Stimulated activated CD8-positive, alpha-beta memory T cell treated with anti-CD3 and anti-CD28 coated beads, Interleukin-15, amount 100 ng/mL, for 4 hours (primary cell): ENCODE results near the gene MRPL2.
"Not testable (repeated sequence)": the region's sequence is repeated elsewhere in the genome, so short reads cannot be mapped to it uniquely, and the experiment has no call there.

Source experiments
- DNase-seq, 2 donors: peaks; one replicate each; pipeline ENCODE4 v3.0.0-alpha.2; 2020; ENCODE audit warnings: low read depth in 2 of 2

The MRPL2 gene

DNA sequence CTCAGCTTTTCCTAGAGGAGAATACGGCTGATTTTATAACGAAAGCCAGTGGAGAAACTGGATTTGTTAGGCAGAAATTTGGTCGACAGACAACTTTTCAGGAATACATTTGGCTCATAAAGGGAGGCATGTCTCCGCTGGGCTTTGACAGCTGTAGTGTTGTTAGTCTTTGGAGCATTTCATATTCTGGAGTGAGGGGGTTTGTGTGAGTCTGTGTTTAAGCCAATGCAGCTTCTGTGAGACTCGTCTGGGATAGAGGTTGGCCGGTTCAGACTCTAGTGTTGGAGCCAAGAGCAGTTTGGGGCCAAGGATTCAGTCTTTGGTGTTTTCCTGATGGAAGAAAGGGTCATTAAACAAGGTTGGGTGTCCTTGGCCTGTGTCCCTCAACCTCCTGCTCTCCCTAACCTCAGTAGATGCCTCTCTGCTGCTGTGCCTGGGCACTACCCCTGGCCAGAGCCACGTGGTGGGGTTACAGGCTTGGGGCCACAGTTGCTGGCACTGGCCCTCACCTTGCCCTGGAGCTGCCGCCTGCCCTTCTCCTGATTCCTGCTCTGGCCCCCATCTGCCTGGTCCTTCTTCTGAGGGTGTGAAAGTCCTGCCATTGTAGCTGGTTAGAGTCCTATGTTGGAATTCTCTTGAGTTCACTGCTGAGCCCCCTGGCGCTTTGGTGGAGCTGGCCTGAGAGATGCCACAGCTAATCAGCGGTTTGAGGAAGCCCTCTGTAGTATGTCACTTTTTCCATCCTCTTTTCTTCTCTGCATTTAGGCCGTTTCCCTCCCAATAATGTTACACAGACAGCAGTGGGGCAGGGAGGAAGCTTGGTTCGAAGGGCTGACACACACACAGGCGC lies 23.8 kb upstream of the MRPL2 start:
- DNase-seq, result no peak

DNA sequence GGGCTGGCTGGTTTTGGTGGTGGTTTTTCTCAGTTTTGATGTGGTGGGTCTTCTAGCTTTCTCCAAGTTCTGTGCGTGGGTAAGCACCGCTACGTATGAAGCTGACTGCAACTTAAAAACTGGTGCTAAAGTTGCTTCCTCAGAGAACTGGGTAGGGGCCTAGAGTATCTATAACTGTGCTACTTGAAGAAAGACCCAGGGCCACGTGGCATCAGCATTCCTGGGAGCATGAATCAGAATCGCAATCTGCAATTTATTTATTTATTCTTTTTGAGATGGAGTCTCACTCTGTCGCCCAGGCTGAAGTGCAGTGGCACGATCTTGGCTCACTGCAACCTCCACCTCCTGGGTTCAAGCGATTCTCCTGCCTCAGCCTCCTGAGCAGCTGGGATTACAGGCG lies 22.7 kb upstream of the MRPL2 start:
- not testable (repeated sequence) for DNase-seq

- no peak for DNase-seq
Observed at GRCh38 chr6:43081043-43081442, 21.8 kb upstream of the MRPL2 start.

DNA sequence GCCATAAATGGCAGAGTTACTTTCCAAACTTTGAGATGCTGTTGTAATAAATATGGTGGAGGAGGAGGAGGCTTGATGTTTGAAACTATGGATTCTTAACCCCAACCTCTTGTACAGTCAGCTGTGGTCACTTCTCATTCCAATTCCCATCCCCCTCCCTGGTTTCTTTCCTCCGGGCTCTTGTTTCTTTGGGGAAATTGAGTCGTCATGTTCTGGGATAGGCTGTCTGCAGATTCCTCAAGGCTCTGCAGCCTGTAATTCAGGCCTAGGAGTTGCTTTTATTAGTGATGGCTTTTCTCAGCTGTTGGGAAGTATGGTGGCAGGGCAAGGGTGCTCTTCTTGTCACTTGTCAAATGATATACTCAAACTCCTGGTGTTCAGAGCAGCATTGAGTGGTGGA lies 19.5 kb upstream of the MRPL2 start:
- DNase-seq, result no peak

- DNase-seq, result no peak
Observed at GRCh38 chr6:43077981-43078511, 18.8 kb upstream of the MRPL2 start.

GRCh38 chr6:43077333-43077809 lies 18.1 kb upstream of the MRPL2 start:
- no peak for DNase-seq

DNA sequence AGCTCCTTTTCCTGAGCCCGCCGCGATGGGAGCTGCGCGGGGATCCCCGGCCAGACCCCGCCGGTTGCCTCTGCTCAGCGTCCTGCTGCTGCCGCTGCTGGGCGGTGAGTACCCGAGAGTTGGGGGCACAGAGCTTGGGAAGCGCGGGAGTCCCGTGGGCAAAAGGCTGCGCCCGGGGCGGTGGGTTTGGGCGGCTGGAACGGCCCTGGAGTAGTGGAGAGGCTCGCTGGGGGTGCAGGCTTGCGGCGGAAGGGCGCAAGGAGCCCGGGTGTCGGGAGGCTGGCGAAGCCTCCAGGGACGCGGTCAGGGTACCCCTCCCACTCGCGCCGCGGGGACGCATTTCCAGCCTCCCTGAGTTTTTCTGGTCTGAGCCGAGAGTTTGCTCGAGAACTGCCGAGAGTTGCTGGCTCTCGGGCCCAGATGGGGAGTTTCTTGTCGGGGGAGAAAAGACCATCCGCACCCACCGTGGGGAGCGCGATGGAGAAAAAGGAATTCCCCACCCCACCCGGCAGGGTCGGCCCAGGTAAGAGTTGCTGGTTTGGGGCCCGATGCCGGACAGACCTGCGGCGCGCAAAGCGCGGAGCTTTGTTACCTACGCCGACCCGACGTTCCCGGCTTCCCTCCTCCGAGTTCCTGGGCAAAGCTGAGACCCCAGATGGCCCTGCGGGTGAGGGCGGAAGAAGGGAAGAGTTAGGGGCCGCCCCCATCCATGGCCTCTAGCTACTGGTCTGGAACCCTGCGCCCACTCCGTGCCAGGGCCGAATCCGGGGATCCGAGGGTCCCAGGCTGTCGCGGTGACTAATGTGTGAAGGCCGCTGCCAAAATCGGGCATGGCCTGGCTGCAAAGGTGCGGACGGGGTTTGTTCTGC lies 17.5 kb upstream of the MRPL2 start:
- no peak for DNase-seq

DNA sequence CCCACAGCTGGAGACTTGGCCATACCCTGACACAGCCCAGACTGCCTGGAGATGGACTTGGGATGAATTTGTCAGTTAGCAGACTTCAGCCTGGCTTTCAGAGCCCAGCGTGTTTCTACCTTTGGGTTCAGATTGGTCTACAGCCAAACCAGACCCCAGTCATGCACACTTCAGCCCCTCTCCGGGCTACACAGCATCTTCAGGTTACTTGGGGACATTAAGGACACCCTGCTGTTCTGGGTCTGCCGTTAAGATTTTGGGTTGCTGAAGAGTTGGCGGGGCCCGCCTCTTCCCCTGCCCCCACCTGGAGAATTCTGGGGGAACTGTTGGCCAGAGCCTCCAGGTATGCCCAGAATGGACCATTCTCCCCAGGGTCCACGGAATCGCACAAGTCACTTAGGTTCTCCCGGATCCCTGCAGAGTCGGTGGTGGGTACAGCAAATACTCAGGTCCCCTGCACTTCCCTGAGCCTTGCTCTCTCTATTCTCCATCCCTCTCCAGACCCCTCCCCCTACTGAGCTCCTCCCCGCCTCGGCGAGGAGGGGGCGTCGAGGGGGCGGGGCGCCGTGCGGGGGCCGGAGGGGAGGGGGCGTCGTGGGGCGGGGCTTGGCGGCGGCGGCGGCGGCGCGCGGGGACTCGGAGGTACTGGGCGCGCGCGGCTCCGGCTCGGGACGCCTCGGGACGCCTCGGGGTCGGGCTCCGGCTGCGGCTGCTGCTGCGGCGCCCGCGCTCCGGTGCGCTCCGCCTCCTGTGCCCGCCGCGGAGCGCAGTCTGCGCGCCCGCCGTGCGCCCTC lies 16.6 kb upstream of the MRPL2 start, which contains the start of gene PTK7:
TSS of gene PTK7 (plus strand) at position 645 of the 794 bp plus-strand sequence. CDS start 175 bp downstream, outside the sequence.
- no peak for DNase-seq

- no peak for DNase-seq
Observed at GRCh38 chr6:43074847-43075669, 15.8 kb upstream of the MRPL2 start.

- no peak for DNase-seq
Observed at GRCh38 chr6:43070028-43070632, 10.9 kb upstream of the MRPL2 start.

- DNase-seq, result no peak
Observed at GRCh38 chr6:43062818-43063217, 3.6 kb upstream of the MRPL2 start.

- DNase-seq, result no peak
Observed at GRCh38 chr6:43061861-43062260, 2.6 kb upstream of the MRPL2 start.

GRCh38 chr6:43060755-43061633 lies 1.8 kb upstream of the MRPL2 start:
- no peak for DNase-seq

GRCh38 chr6:43060034-43060754 lies 960 bp upstream of the MRPL2 start:
- no peak for DNase-seq

- DNase-seq, result no peak
Observed at GRCh38 chr6:43058531-43058930, 703 bp downstream of the MRPL2 start.

- DNase-seq, result no peak
Observed at GRCh38 chr6:43055966-43056365, 3.3 kb downstream of the MRPL2 start.

- DNase-seq, result no peak
Observed at GRCh38 chr6:43054206-43054943, 4.9 kb downstream of the MRPL2 start.
